GM18499 (cell line): ENCODE results near the gene TRIO.
"Not testable (repeated sequence)": the region's sequence is repeated elsewhere in the genome, so short reads cannot be mapped to it uniquely, and the experiment has no call there.

ENCODE experiments used
- ATAC-seq: cut with Tn5 transposase; IDR thresholded peaks from one replicate; pipeline ENCODE4 v1.9.1; 2021; ENCODE audit warnings: moderate number of reproducible peaks; ENCODE audit not compliant: insufficient read depth, unreplicated experiment

The TRIO gene

GRCh38 chr5:14547666-14548065, 404.5 kb downstream of the TRIO start:
- ATAC-seq, result no peak

- ATAC-seq, result no peak
Measured at GRCh38 chr5:14551211-14551610, 408.1 kb downstream of the TRIO start.

- ATAC-seq, result no peak
Measured at GRCh38 chr5:14552017-14552416, 408.9 kb downstream of the TRIO start.

GRCh38 chr5:14554288-14554687, 411.1 kb downstream of the TRIO start:
- not testable (repeated sequence) for ATAC-seq

- ATAC-seq, result no peak
Measured at GRCh38 chr5:14556015-14556414, 412.9 kb downstream of the TRIO start.

- ATAC-seq, result no peak
Measured at GRCh38 chr5:14557203-14557770, 414.1 kb downstream of the TRIO start.

GRCh38 chr5:14557791-14558415, 414.8 kb downstream of the TRIO start:
- ATAC-seq, result no peak
